GM18517 (cell line): ENCODE measurements around the gene ESPNL.

Experiments
- ATAC-seq: cut with Tn5 transposase; IDR thresholded peaks from one replicate; pipeline ENCODE4 v1.9.1; 2021; ENCODE audit warnings: mild to moderate bottlenecking, moderate library complexity; ENCODE audit not compliant: unreplicated experiment

The ESPNL gene

GRCh38 chr2:238140040-238140439 is 39.9 kb downstream of the ESPNL start:
- ATAC-seq = no peak

DNA sequence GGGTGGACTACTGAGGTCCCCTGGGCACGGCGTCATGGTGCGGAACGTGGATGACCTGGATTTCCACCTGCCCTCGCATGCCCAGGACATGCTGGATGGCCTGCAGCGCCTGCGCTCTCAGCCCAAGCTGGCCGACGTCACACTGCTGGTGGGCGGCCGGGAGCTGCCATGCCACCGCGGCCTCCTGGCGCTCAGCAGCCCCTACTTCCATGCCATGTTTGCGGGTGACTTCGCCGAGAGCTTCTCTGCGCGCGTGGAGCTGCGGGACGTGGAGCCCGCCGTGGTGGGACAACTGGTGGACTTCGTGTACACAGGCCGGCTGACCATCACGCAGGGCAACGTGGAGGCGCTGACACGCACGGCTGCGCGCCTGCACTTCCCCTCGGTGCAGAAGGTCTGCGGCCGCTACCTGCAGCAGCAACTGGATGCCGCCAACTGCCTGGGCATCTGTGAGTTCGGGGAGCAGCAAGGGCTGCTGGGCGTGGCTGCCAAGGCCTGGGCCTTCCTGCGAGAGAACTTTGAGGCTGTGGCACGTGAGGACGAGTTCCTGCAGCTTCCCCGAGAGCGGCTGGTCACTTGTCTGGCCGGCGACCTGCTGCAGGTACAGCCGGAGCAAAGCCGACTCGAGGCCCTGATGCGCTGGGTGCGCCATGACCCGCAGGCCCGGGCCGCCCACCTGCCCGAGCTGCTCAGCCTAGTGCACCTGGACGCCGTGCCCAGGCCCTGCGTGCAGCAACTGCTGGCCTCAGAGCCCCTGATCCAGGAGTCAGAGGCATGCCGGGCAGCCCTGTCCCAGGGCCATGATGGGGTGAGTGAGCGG is 40.8 kb downstream of the ESPNL start:
- no peak for ATAC-seq

DNA sequence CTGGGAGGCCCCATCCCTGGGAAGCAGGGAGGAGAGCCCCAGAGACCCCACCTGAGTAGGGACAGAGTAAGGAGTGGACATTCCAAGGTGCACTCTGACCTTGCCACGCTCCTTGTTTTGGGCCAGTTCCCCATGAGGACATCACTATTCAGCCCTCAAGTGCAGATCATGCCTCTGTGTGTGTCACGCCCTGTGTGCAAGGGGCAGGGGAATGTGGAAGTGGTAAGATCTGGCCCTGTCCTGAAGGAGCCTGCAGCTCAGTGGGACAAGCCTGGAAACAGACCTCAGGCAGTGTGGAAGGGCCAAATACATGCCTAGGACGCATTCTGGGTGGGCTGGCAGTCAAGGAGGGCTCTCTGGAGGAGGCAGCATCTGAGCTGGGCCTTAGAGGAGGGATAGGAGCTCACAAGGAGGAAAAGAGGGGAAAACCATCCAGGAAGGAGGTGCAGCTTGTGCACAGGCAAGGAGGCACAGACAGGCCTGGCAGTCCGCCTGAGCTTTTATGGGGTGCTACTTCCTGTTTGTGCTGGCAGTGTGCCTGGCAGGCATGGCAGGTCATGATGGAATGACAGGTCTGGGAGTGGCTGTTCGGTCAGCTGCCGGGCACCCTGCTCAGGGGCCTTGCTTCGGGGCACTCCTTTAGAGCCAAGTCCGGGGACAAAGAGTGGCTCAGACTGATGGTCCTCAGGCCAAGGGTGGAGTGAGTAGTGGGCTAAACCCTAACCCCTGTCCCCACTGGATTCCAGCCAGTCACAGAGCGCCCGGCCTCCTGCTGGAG is 41.6 kb downstream of the ESPNL start:
- ATAC-seq = no peak

GRCh38 chr2:238142382-238143205 is 42.5 kb downstream of the ESPNL start:
- no peak for ATAC-seq

GRCh38 chr2:238143239-238143951 is 43.3 kb downstream of the ESPNL start:
- ATAC-seq = no peak

DNA sequence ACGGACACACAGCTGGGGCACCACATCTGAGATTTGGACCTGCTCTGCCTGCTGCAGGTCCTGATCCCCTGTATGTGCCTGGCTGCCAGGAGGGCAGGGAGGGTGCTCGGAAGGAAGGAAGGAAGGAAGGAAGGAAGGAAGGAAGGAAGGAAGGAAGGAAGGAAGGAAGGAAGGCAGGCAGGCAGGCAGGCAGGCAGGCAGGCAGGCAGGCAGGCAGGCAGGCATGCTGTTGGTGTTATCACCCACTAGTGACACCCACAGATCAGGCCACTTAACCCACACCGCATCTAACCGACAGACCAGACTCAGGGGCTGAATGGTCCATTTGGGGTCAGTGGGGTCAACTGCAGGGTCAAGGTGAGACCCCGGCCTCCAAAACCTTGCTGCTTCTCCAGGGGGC is 44.1 kb downstream of the ESPNL start:
- no peak for ATAC-seq

DNA sequence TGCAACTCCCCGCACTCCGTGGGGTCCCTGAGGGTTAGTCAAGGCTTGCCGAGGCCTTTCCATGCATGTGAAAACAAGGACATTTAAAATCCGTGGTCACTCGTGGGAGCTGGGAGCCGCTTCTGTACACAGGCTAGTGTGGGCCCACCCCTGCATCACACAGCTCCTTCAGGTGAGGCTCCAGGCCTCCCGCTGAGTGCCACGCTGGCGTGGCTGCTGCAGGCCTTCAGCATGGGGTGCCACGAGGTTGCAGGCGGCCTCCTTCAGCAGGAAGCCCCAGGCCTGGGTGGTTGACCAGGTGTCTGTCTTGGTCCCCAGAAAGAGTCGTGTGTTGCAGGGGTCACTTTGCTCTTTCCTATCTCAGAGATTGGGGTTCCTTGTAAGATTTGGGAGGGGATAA is 44.9 kb downstream of the ESPNL start:
- ATAC-seq = no peak

- ATAC-seq = no peak
Measured at GRCh38 chr2:238145851-238146250, 45.7 kb downstream of the ESPNL start.

GRCh38 chr2:238146884-238147544 is 46.9 kb downstream of the ESPNL start:
- no peak for ATAC-seq

GRCh38 chr2:238148981-238149380 is 48.8 kb downstream of the ESPNL start:
- no peak for ATAC-seq

DNA sequence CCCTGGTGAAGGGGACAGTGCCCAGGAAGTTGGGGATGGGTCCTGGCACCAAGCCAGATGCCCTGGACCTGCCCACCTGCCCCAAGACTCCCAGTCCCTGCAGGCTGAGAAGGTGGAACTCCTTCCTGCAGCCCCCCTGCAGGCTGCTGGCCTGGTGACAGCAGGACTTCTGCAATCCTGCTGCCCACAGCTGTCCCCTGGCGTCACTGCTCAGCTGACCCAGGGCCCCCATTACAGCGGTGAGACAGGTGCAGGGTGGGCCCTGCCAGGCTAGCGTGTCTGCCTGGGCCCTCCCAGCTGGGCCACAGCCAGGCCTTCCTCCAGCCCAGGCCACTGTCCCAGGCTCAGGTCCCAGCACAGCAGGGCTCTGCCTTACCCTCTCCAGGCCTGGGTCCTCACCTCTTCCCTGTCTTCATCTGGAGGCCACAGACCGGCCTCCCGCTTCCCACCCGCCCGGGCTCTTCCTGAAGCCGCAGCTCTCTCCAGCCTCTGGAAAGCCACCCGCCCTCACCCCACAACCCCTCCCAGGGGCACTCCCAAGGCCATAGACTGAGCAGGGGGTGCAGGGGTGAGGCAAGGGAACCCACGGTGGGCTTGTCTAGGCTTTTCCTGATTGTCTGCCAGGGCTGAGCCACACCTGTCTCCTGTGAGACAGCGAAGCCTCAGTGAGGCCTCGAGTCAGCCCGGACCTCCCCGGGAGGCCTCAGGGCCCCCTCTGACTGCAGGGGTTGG is 49.9 kb downstream of the ESPNL start:
- no peak for ATAC-seq

DNA sequence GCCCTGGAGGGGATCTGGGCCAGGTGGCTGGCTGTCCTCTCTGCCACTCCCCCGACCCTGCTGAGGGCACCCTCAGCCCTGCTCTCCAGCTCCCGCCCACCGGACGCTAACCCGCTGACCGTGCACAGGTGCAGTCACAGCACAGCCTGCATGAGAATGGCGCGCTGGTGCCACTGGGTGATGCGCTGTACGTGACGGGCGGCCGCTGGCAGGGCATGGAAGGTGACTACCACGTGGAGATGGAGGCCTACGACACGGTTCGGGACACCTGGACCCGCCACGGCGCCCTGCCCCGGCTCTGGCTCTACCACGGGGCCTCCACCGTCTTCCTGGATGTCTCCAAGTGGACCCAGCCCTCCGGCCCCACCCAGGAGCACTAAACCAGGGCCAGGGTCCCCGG is 50.5 kb downstream of the ESPNL start:
- no peak for ATAC-seq

DNA sequence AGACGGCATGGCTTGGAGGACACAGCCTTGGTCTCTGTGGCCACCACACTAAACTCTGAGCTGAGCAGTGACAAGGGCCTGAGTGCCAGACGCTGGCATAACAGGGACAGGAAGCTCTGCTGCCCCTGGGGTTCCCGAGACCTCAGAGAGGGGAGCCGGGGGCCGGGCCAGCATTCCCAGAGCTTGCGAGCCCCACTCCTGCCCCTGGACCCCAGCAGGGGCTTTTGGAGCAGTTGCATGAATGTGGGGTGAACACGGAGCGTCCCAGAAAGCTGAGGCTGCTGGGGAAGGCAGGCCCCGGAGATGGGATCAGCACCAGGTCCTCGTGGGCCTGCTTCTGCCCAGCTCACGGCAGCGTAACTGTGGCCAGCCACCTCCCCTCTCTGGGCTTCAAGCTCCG is 51.1 kb downstream of the ESPNL start:
- ATAC-seq = no peak

DNA sequence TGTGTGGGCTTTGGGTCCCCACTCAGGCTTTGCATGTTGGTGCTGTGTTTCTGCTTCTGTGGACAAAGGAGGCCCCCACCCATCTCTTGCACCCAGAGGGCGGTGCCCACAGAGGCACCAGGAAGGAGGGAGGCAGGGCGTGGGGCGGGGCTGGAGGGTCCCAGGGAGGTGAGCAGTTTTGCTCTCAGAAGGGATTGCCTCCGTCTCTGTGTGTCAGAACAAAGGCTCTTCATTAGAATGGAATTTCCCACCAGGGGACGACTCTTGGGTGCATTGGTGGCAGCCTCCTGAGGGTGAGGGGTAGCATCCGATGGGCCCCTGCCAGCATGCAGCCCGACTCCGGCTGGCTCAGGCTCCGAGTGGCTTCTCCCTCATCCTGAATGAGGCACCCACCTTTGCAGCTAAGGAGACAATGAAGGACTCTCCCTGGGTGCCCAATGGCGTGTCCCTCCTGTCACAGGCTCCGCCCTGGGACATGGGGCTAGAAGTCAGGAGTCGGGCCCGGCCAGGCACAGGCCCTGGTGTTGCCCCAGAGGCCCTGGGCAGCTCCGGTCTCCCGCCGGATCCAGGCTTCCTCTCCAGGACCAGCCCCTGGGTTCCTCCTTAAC is 51.6 kb downstream of the ESPNL start:
- ATAC-seq = no peak

DNA sequence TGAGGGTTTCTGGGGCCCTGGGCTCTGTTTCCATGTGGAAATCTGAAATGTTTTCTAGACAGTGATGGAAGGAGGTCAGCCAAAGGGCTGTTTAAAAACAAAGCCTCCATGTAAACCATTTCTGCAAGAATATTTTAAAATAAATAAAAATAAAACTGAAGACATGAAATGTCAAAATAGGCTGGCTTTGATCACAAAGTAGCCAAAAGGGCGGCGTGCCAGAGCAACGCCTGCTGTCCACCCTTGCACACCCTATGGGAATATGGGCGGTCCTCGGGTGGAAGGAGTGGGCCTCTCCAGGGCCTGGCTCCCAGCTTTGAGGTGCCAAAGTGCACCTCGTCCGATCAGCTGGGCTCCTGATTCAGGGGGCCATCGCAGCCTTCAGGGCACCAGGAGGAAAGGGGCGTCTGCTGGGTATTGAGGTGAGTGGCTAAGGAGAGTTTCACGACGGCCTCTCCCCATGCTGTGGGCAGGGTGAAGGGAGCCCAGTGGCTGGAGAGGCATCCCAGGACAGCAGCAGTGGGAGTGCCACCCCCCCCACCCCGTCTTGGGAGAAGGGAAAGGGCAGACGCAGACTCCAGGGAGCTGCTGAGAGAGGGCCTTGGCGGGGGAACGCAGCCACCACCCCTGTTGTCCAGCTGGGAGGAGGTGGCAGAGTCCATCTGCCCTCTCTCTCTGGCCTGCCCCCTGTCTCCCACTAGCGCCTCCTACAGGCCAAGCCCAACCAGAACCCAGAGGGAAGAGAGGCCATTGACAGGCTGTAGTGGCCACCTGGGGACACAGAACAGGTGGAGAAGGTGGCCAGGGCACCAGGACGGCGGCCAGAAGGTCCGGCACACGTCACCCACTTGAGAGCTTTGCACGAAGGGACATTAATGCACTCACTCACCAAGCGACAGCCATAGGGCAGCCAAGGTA is 52.9 kb downstream of the ESPNL start:
- ATAC-seq = no peak

GRCh38 chr2:238154570-238154969 is 54.4 kb downstream of the ESPNL start:
- ATAC-seq = no peak

DNA sequence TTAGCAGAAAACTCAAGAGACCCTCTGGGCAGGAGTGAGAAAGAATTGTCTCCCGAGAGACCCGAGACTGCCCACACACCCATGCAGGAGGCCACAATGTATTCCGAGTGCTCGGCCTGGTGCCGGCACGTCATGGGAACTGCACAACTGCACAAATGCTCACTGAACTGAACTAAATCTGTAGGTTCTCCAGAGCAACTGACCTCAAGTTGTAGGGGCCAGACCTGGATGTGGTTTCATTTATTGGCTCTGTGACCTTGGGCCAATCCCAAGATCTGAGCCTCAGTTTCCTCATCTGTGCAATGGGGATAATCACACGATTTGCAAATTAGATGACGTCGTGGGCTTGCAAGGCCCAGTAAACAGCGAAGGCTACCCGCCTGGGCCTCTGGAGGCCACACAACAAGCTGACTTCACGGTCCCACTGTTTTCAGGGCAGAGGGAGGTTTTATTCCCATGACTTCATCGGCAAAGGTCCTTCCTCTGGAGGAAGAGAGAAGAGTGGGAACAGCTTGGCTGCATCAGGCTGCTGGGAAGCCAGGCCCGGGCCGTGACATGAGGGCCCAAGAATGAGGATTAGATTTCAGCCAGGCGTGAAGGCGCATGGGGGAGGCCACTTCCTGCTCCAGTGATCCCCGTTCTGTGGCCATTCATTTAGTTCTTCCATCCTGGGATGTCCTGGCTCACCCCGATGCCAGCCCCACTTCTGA is 55.1 kb downstream of the ESPNL start:
- ATAC-seq = no peak
